Skin epidermis (tissue), 12 donors: ENCODE results near the gene PLPP3.
A peak's percentile ranks its signal among the peaks of the same experiment; 100 is the strongest.

ENCODE experiments used
- H3K27ac ChIP-seq, 21 experiments: fragments of 200-600 bp; sonication (generic) in 11 of 21; one replicate each; pipeline ENCODE4 v1.5.0; 2020; ENCODE audit warnings: mild to moderate bottlenecking in 3 of 21, inconsistent platforms in 2 of 21, moderate library complexity in 2 of 21
- H3K4me3 ChIP-seq, 7 experiments: fragments of 200-600 bp; sonication (generic) in 2 of 7; one replicate each; pipeline ENCODE4 v1.5.0; 2020; ENCODE audit warnings: inconsistent platforms in 2 of 7, mild to moderate bottlenecking in 2 of 7, moderate library complexity in 1 of 7

PLPP3 gene

GRCh38 chr1:56551691-56552090 lies 27.7 kb downstream of the PLPP3 start:
- Histone ChIP-seq H3K27ac (no peak overlapping the region), H3K4me3 (no peak overlapping the region)

GRCh38 chr1:56550859-56551188 lies 28.5 kb downstream of the PLPP3 start:
- peak overlapping the region in 1 of 21 experiments; percentile 19 for H3K27ac ChIP-seq

DNA sequence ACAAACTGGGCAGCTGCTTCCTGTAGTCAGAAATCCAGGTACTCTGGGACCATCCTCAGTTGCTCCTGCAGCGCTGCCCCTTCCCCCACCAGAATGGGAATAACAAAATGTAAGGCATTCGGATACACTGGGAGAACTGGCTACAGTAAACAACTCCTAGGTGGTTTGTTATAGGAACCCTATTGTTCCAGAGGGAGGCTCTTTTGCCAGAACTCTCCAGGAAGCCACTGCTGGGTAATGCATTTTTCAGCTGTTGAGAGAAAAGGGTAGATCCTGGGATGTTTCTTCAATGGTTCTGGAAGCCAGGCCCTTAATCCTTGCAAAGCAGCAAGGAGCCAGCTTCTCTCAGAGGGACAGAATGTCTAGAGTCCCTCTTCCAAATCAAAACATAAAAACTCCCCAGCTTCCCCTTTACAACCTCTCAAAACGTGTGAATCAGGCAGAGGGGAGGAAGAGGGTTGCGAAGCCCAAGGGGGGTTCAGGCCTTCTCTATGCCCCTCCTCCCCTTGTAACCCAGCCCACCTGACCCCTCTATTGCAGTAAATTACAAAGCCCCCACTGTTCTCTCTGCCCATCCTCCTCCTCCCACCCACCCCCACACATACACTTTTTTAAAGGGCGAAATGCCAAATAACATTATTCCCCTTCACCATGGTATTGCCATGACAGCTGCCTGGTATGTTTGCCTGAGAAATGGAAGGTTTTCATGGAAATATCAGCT lies 29.1 kb downstream of the PLPP3 start:
- peak overlapping the region in 2 of 21 experiments; percentile 19 to 30 for H3K27ac ChIP-seq
- no peak overlapping the region for H3K4me3 ChIP-seq

More at GRCh38 chr1:56550859-56551188, 28.5 kb downstream of the PLPP3 start:
- no peak overlapping the region for H3K4me3 ChIP-seq

DNA sequence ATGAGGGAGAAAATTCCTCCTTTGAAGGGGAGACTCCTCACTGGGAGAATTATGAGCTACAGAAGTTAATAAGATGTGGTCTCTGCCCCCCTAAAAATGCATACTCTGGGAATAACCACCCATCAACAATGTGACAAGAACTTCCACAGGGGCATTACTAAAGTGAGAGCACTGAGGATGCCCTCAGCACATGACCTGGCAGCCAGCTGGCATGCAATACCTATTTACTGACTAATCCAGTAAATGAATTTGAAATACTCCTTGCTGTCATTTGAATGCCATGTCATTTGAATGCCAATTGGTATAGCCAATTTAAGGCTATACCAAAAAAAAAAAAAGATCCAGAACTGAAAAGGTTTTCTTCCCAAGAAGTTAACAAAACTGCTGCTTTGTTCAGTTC lies 30.8 kb downstream of the PLPP3 start:
- no peak overlapping the region for H3K4me3 ChIP-seq
- H3K27ac ChIP-seq, result peak overlapping the region in 1 of 21 experiments; percentile 2

- H3K27ac ChIP-seq, result peak overlapping the region in 2 of 21 experiments; percentile 2 to 28
- no peak overlapping the region for H3K4me3 ChIP-seq
Observed at GRCh38 chr1:56547977-56548376, 31.4 kb downstream of the PLPP3 start.

DNA sequence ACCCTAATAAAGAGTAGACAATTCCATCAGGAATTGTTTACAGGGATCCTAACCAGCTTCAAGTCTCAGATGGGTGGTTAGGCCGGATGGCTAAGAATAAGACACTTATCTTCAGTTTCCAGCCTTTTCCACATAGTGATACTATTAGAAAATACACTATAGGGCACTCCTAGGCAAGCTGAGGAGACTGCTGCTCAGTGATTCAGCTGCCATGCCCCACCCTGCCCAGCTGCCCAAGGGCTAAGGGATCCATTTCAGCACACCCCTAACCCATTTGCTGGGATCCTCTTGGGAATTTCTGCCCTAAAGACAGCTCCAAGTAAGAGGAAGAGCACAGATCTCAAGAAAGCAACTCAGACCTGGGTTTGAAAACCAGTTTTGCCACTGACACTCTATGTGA lies 31.9 kb downstream of the PLPP3 start:
- no peak overlapping the region for H3K4me3 ChIP-seq
- H3K27ac ChIP-seq, result peak overlapping the region in 3 of 21 experiments; percentile 4 to 38 (median 28)

- Histone ChIP-seq H3K27ac (peak overlapping the region in 1 of 21 experiments; percentile 10), H3K4me3 (no peak overlapping the region)
Observed at GRCh38 chr1:56545711-56546110, 33.7 kb downstream of the PLPP3 start.

DNA sequence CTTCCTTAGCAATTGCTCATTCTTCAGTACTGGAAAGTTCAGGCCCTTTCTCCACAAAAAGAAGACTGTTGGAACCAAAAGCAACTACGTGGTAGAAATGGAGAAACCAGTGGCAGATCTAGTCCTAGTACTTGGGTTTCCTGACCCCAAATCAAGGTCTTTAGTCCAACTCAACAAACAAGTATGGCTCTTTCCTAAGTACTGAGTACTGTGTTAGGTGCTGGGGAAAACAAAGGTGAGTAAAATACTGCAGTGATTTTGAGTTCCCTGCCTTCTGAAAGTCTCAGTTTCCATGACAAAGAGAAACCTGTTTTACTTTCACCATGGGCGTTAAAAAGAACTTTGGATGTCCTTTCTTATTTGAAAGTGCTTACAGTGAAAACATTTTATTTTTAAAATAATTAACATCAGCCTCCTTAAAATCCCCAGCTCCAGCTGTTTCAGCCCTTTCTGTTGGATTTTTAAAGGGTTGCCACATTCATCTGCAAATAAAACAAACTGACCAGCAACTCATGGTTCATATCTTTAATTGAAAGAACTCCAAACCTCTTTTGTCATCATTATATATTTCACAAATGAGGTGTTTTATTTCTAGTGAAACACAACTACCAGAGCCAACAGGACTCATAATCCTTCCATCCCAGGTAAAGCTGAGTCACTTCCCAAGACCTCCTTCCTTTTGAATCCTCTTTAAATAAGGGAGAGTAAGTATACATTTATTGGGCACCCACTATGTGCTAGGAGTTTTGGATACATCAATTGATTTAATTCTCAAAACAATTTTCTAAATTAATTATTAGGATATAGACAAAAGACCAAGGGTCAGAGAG lies 35.4 kb downstream of the PLPP3 start:
- Histone ChIP-seq H3K4me3 (no peak overlapping the region), H3K27ac (no peak overlapping the region)

- Histone ChIP-seq H3K27ac (no peak overlapping the region), H3K4me3 (no peak overlapping the region)
Observed at GRCh38 chr1:56542651-56543050, 36.7 kb downstream of the PLPP3 start.

GRCh38 chr1:56541408-56541807 lies 38.0 kb downstream of the PLPP3 start:
- Histone ChIP-seq H3K4me3 (no peak overlapping the region), H3K27ac (no peak overlapping the region)

- Histone ChIP-seq H3K4me3 (no peak overlapping the region), H3K27ac (no peak overlapping the region)
Observed at GRCh38 chr1:56540467-56540866, 38.9 kb downstream of the PLPP3 start.

GRCh38 chr1:56539520-56539931 lies 39.8 kb downstream of the PLPP3 start:
- Histone ChIP-seq H3K27ac (no peak overlapping the region), H3K4me3 (no peak overlapping the region)

DNA sequence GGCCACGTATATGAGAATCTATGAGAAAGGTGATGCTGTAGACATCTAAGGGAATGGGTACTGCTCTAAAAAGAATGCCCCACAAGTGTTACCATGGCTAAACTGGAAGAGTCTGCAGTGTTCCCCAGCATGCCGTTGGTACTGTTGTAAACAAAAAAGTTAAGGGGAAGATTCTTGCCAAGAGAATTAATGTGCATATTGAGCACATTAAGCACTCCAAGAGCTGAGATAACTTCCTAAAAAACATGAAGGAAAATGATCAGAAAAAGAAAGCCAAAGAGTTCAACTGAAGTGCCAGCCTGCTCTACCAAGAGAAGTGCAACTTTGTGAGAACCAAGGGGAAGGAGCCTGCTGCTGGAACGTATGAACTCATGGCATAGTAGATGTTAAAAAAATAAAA lies 40.8 kb downstream of the PLPP3 start:
- no peak overlapping the region for H3K27ac ChIP-seq
- no peak overlapping the region for H3K4me3 ChIP-seq

DNA sequence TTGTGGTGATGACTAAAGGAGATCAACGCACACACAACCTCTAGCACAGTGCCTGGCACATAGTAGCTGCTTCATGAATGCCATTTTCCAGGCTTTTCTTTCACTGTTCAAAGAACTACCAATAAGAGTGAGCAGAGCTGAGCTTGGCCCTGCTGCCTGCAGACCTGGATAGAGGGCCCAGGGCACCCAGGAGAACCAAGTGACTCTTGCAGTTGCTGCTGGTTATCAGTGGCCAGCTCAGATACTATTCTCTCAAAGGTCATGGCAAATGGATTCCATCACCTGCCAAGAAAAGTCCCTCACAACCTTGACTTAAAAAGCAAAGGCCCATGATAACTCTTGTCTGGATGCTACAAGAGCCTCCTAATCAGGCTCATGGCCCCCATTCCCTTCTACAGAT lies 41.7 kb downstream of the PLPP3 start:
- H3K4me3 ChIP-seq, result no peak overlapping the region
- no peak overlapping the region for H3K27ac ChIP-seq

GRCh38 chr1:56535939-56536338 lies 43.4 kb downstream of the PLPP3 start:
- Histone ChIP-seq H3K27ac (no peak overlapping the region), H3K4me3 (no peak overlapping the region)

- no peak overlapping the region for H3K27ac ChIP-seq
Observed at GRCh38 chr1:56535362-56535761, 44.0 kb downstream of the PLPP3 start.

GRCh38 chr1:56534130-56534651 lies 45.2 kb downstream of the PLPP3 start:
- H3K27ac ChIP-seq, result no peak overlapping the region

More at GRCh38 chr1:56535362-56535761, 44.0 kb downstream of the PLPP3 start:
- no peak overlapping the region for H3K4me3 ChIP-seq

GRCh38 chr1:56533621-56534020 lies 45.7 kb downstream of the PLPP3 start:
- no peak overlapping the region for H3K4me3 ChIP-seq
- no peak overlapping the region for H3K27ac ChIP-seq

More at GRCh38 chr1:56534130-56534651, 45.2 kb downstream of the PLPP3 start:
- H3K4me3 ChIP-seq, result no peak overlapping the region

- H3K27ac ChIP-seq, result no peak overlapping the region
- H3K4me3 ChIP-seq, result no peak overlapping the region
Observed at GRCh38 chr1:56533197-56533596, 46.2 kb downstream of the PLPP3 start.

GRCh38 chr1:56532350-56532683 lies 47.0 kb downstream of the PLPP3 start:
- Histone ChIP-seq H3K4me3 (no peak overlapping the region), H3K27ac (no peak overlapping the region)
